GM23248 (cell line): ENCODE data around the gene EYA3. TPM values are rescaled to one million over a fixed set of nuclear protein-coding genes. Genes with fewer than 3 reads are reported as not detected.

Experiments
- DNase-seq: peaks from one replicate; pipeline ENCODE4 v3.0.0-alpha.2; 2015
- H2AFZ ChIP-seq: fragments of 200-600 bp; sonication (generic); 2 replicates; pipeline ENCODE4 v1.6.1; 2016; ENCODE audit warnings: antibody characterized with exemption
- H3F3A ChIP-seq: fragments of 200-600 bp; sonication (generic); 2 replicates; pipeline ENCODE4 v1.6.1; 2016; ENCODE audit warnings: mild to moderate bottlenecking, antibody characterized with exemption, mixed run types; ENCODE audit not compliant: insufficient read depth
- H3K27ac ChIP-seq: fragments of 200-600 bp; sonication (generic); 2 replicates; pipeline ENCODE4 v1.5.1; 2016; ENCODE audit warnings: mild to moderate bottlenecking
- H3K27me3 ChIP-seq: fragments of 200-600 bp; sonication (generic); replicated peaks from 2 replicates; pipeline ENCODE4 v1.6.1; 2016; ENCODE audit warnings: mild to moderate bottlenecking; ENCODE audit not compliant: insufficient read depth
- H3K36me3 ChIP-seq: fragments of 200-600 bp; sonication (generic); 2 replicates; pipeline ENCODE4 v1.6.1; 2016; ENCODE audit warnings: low read depth, mild to moderate bottlenecking
- H3K4me1 ChIP-seq: fragments of 200-600 bp; sonication (generic); 2 replicates; pipeline ENCODE4 v1.6.1; 2016; ENCODE audit warnings: mild to moderate bottlenecking; ENCODE audit not compliant: insufficient read depth
- H3K4me2 ChIP-seq: fragments of 200-600 bp; sonication (generic); one replicate; pipeline ENCODE4 v1.6.1; 2016; ENCODE audit warnings: mild to moderate bottlenecking; ENCODE audit not compliant: unreplicated experiment
- H3K4me3 ChIP-seq: fragments of 200-600 bp; sonication (generic); 2 replicates; pipeline ENCODE4 v1.5.1; 2016; ENCODE audit warnings: mild to moderate bottlenecking
- H3K79me2 ChIP-seq: fragments of 200-600 bp; sonication (generic); 2 replicates; pipeline ENCODE4 v1.6.1; 2016; ENCODE audit warnings: mild to moderate bottlenecking; ENCODE audit not compliant: insufficient read depth
- H3K9ac ChIP-seq: fragments of 200-600 bp; sonication (generic); 2 replicates; pipeline ENCODE4 v1.6.1; 2016; ENCODE audit warnings: mild to moderate bottlenecking
- H3K9me2 ChIP-seq: fragments of 200-600 bp; sonication (generic); 2 replicates; pipeline ENCODE4 v1.6.1; 2016; ENCODE audit warnings: mixed run types, mild to moderate bottlenecking, moderate library complexity; ENCODE audit not compliant: insufficient read depth
- H3K9me3 ChIP-seq: fragments of 200-600 bp; sonication (generic); one replicate; pipeline ENCODE4 v1.6.1; 2017; ENCODE audit warnings: low read depth
- H4K20me1 ChIP-seq: fragments of 200-600 bp; sonication (generic); 2 replicates; pipeline ENCODE4 v1.6.0; 2016; ENCODE audit not compliant: insufficient read depth
- EZH2 ChIP-seq: fragments of 200-600 bp; sonication (generic); IDR thresholded peaks from 2 replicates; pipeline ENCODE4 v1.6.1; 2018; ENCODE audit warnings: antibody characterized with exemption, mild to moderate bottlenecking; ENCODE audit not compliant: insufficient read depth, poor library complexity, severe bottlenecking
- EZH2phosphoT487 ChIP-seq: fragments of 200-600 bp; sonication (generic); IDR thresholded peaks from 2 replicates; pipeline ENCODE4 v1.6.1; 2018; ENCODE audit warnings: antibody characterized with exemption, moderate library complexity, mild to moderate bottlenecking, low read depth; ENCODE audit not compliant: insufficient read depth
- WGBS, 2 experiments: methylation state at CpG; one replicate each; pipeline ENCODE4 v1.1.6; 2015 to 2017; ENCODE audit warnings: low lambda C conversion rate in 2 of 2, low coverage in 1 of 2; ENCODE audit errors: missing lambda C conversion rate in 2 of 2; 5-methylcytosine and 5-hydroxymethylcytosine counted together
- in situ Hi-C: fragments of 300-500 bp; cut with MboI; formaldehyde crosslinking; loops from 2 replicates; pipeline ENCODE4 v1.15.0; 2020
- polyA plus RNA-seq: library from polyadenylated mRNA; unstranded; fragments of >200 nt; fragmentation: Nextera tagmentation; extraction: Ambion mirVana; gene quantifications from 2 replicates; pipeline ENCODE4 v1.2.1, GENCODE V29; 2016
- total RNA-seq: library from RNA; depleted of rRNA; stranded (reverse); fragments of >200 nt; shearing (Covaris generic); gene quantifications from 2 replicates; pipeline ENCODE4 v1.2.3, GENCODE V29; 2014

Gene EYA3
- total and polyA plus RNA-seq, 2 experiments from 2014 or later, result 9.1 to 16.9 TPM

- Histone ChIP-seq H3K9me2 (no peaks in the 10 kb centered on the region), H3K4me2 (peak overlapping the region; percentile 39), H3K4me3 (0 out of 2 replicates have a peak overlapping the region, but pooled peaks have one; percentile 3), H3K4me1 (peaks cover 33% of the 10 kb centered on the region), H2AFZ (no peak overlapping the region), H3K27ac (peak overlapping the region; percentile 48), H3F3A (peaks cover 21% of the 10 kb centered on the region), H4K20me1 (no peaks in the 10 kb centered on the region), H3K79me2 (peaks cover 19% of the 10 kb centered on the region), H3K9me3 (no peaks in the 10 kb centered on the region), H3K36me3 (0 out of 2 replicates have a peak, but pooled peaks cover 2% of the 10 kb centered on the region), H3K27me3 (no peaks in the 10 kb centered on the region), H3K9ac (peak overlapping the region; percentile 9; the same call in 1 of the 2 replicates)
- TF ChIP-seq EZH2 (no peak), EZH2phosphoT487 (no peak)
- in situ Hi-C loops, result no loop called here
- 74 to 84% methylated on average over 2 to 3 of the region's 3 CpGs for WGBS, 2 experiments
- DNase-seq, result peak; percentile 34
Observed at GRCh38 chr1:28028873-28029654, 59.3 kb downstream of the EYA3 start.

- no peak overlapping the region for H3K4me3 ChIP-seq
- in situ Hi-C loops, result no loop called here
Observed at GRCh38 chr1:28027660-28028059, 60.8 kb downstream of the EYA3 start.

GRCh38 chr1:28027238-28027637 is 61.2 kb downstream of the EYA3 start:
- no peaks in the 10 kb centered on the region for H3K27me3 ChIP-seq
- H2AFZ ChIP-seq, result no peak overlapping the region
- H3K9me3 ChIP-seq, result no peaks in the 10 kb centered on the region
- H3K27ac ChIP-seq, result no peak overlapping the region
- H3K4me1 ChIP-seq, result peaks cover 25% of the 10 kb centered on the region
- H3K4me2 ChIP-seq, result no peak overlapping the region
- no peak for DNase-seq
- TF ChIP-seq EZH2phosphoT487, result no peak
- TF ChIP-seq EZH2, result no peak
- peaks cover 19% of the 10 kb centered on the region for H3K79me2 ChIP-seq
- no peaks in the 10 kb centered on the region for H3K9me2 ChIP-seq
- H4K20me1 ChIP-seq, result no peaks in the 10 kb centered on the region
- in situ Hi-C loops, result no loop called here
- WGBS, 2 experiments, result 52 to 64% methylated on average over 1 of the region's 1 CpG
- H3K9ac ChIP-seq, result no peak overlapping the region
- H3F3A ChIP-seq, result peaks cover 21% of the 10 kb centered on the region
- H3K4me3 ChIP-seq, result no peak overlapping the region
- 0 out of 2 replicates have a peak, but pooled peaks cover 2% of the 10 kb centered on the region for H3K36me3 ChIP-seq

More at GRCh38 chr1:28027660-28028059, 60.8 kb downstream of the EYA3 start:
- H2AFZ ChIP-seq, result no peak overlapping the region
- no peak for TF ChIP-seq EZH2
- TF ChIP-seq EZH2phosphoT487, result no peak
- H3K9me3 ChIP-seq, result no peaks in the 10 kb centered on the region
- H3K4me1 ChIP-seq, result peaks cover 30% of the 10 kb centered on the region
- no peaks in the 10 kb centered on the region for H3K9me2 ChIP-seq
- no peaks in the 10 kb centered on the region for H4K20me1 ChIP-seq
- H3K4me2 ChIP-seq, result no peak overlapping the region
- peaks cover 19% of the 10 kb centered on the region for H3K79me2 ChIP-seq
- H3K27ac ChIP-seq, result no peak overlapping the region
- no peak for DNase-seq
- no peaks in the 10 kb centered on the region for H3K27me3 ChIP-seq
- H3K9ac ChIP-seq, result no peak overlapping the region
- 0 out of 2 replicates have a peak, but pooled peaks cover 2% of the 10 kb centered on the region for H3K36me3 ChIP-seq
- peaks cover 21% of the 10 kb centered on the region for H3F3A ChIP-seq

GRCh38 chr1:28026329-28026728 is 62.1 kb downstream of the EYA3 start:
- Histone ChIP-seq H3K9ac (no peak overlapping the region), H3K9me2 (no peaks in the 10 kb centered on the region), H3F3A (peaks cover 21% of the 10 kb centered on the region), H3K27ac (no peak overlapping the region), H2AFZ (no peak overlapping the region), H3K4me1 (peaks cover 19% of the 10 kb centered on the region), H3K4me3 (no peak overlapping the region), H4K20me1 (no peaks in the 10 kb centered on the region), H3K36me3 (0 out of 2 replicates have a peak, but pooled peaks cover 2% of the 10 kb centered on the region), H3K79me2 (peaks cover 12% of the 10 kb centered on the region; the same call in 1 of the 2 replicates), H3K4me2 (no peak overlapping the region), H3K27me3 (no peaks in the 10 kb centered on the region), H3K9me3 (no peaks in the 10 kb centered on the region)
- in situ Hi-C loops, result no loop called here
- DNase-seq, result no peak
- TF ChIP-seq EZH2phosphoT487 (no peak), EZH2 (no peak)
- 98 to 100% methylated on average over 3 of the region's 3 CpGs for WGBS, 2 experiments
